ENCODE results near the gene PAIP2B. TPM values are rescaled to one million over a fixed set of nuclear protein-coding genes. Genes with fewer than 3 reads are reported as not detected.
"Not testable (repeated sequence)": the region's sequence is repeated elsewhere in the genome, so short reads cannot be mapped to it uniquely, and the experiment has no call there.

Gene PAIP2B
- total RNA-seq, 1 donor from 2014 or later, result 16.2 TPM

DNA sequence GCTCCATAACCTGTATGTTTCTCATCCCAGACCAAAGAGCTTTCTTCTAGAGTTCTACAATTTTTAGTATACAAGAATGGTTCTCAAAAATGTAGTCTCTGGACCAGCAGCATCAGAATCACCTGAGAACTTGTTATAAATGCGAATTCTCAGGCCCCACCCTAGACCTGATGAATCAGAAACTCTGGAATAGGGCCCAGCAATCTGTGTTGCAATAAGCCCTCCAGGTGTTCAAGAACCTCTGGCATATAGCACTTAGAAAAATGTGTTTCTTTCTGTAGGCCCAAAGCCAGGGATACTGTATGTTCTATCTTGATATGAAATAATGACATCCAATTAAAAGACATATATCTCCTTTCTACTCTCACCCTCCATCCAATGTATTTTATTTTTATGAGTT lies 10.4 kb downstream of the PAIP2B start:
- DNase-seq, result no peak

GRCh38 chr2:71215447-71215846 lies 11.5 kb downstream of the PAIP2B start:
- DNase-seq, result no peak

GRCh38 chr2:71212336-71212735 lies 14.6 kb downstream of the PAIP2B start:
- DNase-seq, result no peak

DNA sequence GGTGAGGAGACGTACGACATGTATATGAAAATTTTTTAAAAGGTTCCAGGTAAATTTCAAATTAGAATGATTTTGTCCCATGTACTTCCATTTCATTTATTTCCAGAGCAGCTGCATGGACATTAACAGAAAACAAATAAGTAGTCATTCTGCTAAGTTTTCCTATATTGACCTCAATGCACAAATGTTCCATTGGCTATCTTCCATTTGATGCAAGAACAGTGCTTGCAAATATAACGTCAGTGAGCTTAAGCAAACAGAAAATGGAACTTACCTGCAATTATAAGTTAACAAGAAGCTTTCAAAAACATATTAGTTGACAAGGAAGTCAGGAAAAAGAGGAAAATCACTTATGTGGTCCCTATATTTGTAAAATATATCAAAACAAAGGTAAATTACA lies 16.6 kb downstream of the PAIP2B start:
- no peak for DNase-seq

DNA sequence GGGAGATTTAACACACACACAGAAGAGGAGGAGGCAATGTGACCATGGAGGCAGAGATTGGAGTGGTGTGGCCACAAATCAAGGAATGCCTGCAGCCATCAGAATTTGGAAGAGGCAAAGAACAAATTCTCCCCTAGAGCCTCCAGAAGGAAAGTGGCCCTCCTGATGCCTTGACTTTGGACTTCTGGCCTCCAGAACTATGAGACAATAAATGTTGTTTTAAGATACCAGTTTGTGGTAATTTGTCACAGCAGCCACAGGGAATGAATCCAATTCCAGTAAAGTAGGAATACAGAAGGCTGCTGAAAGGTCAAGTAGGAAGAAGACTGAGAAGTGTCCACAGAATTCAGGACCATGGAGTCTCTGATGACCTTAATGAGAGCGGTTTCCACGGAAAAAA lies 18.1 kb downstream of the PAIP2B start:
- no peak for DNase-seq

DNA sequence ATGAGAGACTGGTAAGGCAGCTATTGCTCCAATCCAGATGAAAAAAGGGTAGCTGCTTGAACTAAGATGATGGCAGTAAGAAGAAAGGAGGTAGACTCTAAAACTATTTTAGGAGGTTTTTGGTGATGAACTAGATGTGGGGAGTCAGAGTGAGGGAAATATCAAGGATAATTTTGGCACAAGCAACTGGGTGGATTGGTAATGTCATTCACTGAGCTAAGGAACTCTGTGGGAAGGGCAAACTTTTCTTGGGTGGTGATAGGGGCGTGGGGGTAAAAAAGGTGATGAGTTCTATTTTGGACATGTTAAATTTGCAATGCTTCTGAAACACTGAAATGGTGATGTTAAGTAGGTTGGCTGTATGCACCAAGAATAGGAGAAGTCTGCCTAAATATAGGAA lies 19.3 kb downstream of the PAIP2B start:
- DNase-seq, result no peak

DNA sequence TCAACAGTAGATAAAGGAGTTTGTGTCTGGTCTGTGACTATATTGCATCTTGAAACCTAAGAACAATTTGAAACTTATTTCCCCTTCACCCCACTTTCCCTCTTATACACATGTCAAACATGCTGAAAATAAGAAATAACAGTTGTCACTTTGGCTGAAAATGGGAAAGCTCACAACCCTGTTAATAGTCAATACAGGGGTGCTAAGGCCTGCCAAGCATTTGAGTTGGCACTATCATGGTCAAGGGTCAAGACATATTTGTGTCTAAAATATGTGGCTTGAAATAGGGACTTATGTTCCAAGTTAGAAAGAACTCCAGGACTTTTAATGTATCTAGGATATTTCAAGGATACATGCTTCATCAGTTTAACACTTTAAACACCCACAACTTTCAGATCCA lies 20.6 kb downstream of the PAIP2B start:
- no peak for DNase-seq

- no peak for DNase-seq
Observed at GRCh38 chr2:71191570-71191943, 35.3 kb downstream of the PAIP2B start.

- peak; percentile 21 for DNase-seq
Observed at GRCh38 chr2:71190656-71191569, 36.0 kb downstream of the PAIP2B start.

DNA sequence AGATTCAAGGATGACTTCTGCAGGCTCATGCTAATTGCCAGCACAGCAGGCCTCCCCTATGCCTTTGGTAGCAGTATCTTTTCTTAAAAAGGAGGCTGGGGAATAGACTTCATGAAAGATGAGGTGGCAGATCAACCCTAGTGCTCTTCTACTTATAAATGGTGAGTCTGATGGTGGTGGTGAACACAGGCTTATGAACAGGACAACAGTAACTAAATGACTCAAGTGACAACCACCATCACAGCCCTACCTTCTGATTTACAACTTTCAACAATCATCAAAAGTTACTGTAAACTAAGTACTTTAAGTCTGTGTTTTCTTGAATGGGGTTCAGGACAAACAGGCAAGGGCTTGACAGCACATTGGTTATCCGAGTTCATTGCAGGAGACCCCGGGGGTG lies 39.3 kb downstream of the PAIP2B start:
- no peak for DNase-seq

GRCh38 chr2:71186973-71187372 lies 39.9 kb downstream of the PAIP2B start:
- DNase-seq, result no peak

DNA sequence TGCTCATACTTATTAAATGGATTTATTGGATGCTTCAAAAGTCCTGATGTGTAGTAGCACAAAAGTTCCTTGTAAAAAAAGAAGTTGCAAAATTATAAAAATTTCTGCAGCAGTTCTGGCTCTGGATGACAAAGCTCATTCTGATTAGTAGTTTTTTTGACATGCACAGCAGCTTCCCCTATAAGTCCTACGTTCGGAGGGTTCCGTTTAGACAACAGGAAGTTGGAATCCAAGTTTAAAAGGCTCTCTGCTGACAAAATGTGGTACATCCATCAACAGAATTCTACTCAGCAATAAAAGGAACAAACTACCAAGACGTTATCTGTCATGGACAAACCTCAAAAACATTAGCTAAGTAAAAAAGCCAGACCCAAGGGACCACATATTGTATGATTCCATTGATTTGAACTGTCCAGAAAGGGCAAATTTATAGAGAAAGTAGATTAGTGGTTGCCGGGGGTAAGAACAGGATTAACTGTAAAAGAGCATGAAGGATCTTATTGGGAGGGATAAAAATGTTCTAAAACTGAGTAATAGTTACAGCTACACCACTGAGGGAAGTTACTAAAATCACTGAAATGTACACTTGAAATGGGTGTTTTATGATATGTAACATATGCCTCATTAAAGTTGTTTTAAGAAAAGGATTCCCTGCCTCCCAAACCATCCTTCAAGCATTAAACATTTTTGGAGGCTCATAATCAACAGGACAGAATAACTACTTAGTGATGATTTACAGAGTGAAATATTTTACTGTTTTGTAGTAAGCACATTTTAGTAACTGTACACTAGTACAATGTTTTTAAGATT lies 43.4 kb downstream of the PAIP2B start:
- DNase-seq, result not testable (repeated sequence)

DNA sequence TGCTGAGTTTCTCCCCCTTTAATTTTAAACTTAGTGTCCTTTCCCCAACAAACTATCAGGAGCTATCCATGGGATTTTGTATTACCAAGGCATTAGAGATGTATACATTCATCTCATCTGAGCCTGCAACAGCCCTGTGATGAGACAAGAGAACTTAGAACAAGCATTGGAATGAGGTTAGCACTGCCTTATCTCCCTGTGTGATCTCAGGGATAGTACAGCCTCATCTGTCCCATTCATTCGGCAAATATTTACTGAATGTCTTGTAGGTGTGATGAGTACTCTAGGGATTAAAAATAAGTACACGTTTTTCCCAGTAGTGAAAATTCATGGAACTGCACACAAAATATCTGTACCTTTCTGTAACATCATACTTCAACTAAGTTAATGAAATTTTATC lies 45.6 kb downstream of the PAIP2B start:
- no peak for DNase-seq

GRCh38 chr2:71178836-71179235 lies 48.1 kb downstream of the PAIP2B start:
- not testable (repeated sequence) for DNase-seq

DNA sequence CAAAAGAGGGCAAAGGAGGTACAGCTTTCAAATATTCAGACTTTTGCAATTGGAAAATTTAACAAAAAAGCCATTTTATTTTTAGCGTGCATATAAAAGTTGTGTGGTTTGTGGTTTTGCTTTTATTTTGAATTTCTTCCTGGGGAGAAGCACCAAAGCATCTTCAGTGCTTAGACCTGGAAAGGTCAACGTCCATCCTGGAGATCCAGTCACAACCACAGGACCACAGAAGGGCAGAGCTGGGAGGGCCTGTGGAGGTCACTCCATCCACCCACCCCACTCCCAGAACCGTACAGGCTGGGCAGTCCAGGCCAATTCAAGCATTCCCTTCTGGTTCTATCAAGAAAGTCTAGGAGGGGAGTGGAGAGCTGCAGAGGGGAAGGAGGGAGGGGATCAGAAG lies 52.7 kb downstream of the PAIP2B start:
- no peak for DNase-seq

DNA sequence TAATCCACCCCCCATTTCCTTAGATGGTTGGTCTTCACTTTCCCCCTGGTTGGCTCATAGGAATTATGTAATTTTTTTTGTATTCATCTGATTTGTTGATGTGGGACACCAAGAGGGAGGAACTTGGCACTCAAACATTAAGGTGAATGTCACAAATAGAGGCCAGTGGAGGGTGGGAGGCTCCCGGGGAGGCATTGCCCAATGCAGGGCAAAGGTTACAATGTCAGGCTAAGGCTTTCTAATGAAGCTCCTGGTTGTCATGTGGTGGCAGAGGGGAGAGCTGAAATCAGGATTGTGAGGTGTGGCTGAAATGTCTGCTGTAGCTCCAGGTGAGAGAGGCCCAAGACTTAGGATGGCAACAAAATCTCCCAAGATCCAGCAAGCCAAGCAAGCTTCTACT lies 53.8 kb downstream of the PAIP2B start:
- DNase-seq, result no peak

DNA sequence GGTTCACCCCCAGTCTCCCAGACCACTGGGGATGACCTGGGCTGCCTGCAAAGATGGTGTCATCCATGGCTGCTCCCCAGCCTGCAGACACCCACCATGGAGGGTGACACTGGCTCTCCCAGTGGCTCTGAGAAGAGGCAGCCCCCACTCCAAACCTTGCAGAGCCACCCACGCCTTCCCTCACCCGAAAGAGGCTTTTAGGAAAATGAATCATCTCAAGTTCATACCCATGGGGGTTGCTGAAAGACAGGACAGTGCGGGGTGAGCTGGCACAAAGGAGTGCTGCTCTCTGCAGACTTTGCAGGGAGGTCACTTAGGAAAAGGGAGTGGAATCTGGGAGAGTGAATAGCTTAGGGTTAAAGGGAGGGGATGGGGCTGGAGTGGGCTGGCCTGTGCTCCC lies 60.1 kb downstream of the PAIP2B start:
- no peak for DNase-seq

DNA sequence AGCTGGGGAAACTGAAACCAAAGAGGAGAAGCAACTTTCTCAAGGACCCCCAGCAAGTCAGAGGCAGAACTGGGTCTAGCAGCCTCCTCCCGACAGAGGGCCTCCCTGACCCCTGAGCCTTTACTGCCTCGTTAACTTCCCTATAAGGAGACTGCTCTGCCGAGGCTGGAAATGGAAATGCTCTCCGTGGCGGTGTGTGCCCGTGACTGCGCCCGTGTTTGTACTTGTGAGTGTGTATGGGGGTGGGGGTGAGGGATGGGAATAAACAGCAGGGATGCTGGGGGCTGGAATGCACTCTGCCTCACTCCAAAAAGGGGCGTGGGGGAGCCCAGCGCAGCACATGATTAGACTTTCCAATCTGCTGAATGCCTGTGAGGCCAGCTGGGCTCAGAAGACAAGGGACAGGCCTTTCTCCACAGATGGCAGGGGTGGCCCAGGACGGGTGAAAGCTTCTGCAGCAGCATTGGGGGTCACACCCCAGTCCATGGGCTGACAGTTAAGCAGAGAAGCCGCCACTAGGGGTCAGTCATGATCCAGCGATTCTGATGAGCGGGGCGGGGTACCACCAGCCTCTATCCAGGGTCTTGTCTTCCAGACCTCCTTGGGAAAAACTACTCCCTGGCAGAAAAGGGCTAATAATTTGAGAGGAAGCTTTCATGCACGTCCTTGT lies 69.6 kb downstream of the PAIP2B start:
- DNase-seq, result peak; percentile 77

- peak; percentile 77 for DNase-seq
Observed at GRCh38 chr2:71156573-71156972, 70.3 kb downstream of the PAIP2B start.

- DNase-seq, result no peak
Observed at GRCh38 chr2:71155846-71156245, 71.1 kb downstream of the PAIP2B start.

GRCh38 chr2:71154798-71155197 lies 72.1 kb downstream of the PAIP2B start:
- DNase-seq, result no peak

GRCh38 chr2:71154279-71154678 lies 72.6 kb downstream of the PAIP2B start:
- DNase-seq, result no peak

All from tongue (tissue), 2 donors.